ENCODE data around the gene FPR3. TPM values are rescaled to one million over a fixed set of nuclear protein-coding genes. Genes with fewer than 3 reads are reported as not detected.

Gene FPR3
- total and polyA plus RNA-seq, 10 donors = 3.4 to 19.7 (median 9.2) TPM

DNA sequence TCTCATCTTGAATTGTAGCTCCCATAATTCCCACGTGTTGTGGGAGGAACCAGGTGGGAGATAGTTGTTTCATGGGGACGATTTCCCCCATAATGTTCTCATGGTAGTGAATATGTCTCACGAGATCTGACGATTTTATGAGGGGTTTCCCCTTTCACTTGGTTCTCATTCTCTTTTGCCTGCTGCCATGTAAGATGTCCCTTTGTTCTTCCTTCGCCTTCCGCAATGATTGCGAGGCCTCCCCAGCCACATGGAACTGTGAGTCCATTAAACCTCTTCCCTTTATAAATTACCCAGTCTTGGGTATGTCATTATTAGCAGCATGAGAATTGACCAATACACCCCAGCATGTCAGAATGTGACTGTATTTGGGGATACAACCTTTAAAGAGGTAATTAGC is 39.4 kb upstream of the FPR3 start:
- no peak for TF ChIP-seq POLR2AphosphoS5 (IDR thresholded peaks at IDR 0.05)
- TF ChIP-seq CTCF (IDR thresholded peaks at IDR 0.05 in 8 of 11, conservative IDR thresholded peaks at IDR 0.05 in 3 of 11) = no peak
- no peak overlapping the region for H3K4me3 ChIP-seq
- H3K27ac ChIP-seq = peak overlapping the region in 5 of 8 donors; percentile 81 to 94 (median 88)
- intact Hi-C loops (cut with DNase I; ENCODE audit: low total_unique reads) = no loop called here
- peaks cover 0 to 3% (median 0%) of the 10 kb centered on the region in 8 donors for H3K9me3 ChIP-seq
- DNase-seq = no peak
- WGBS, 5 donors = 75 to 87% (median 85%) methylated on average over 7 of the region's 7 CpGs
- peaks cover 0 to 32% (median 0%) of the 10 kb centered on the region in 6 donors for H3K4me1 ChIP-seq
- peaks cover 0 to 3% (median 0%) of the 10 kb centered on the region in 7 donors for H3K27me3 ChIP-seq (replicated peaks in 1 of 7)
- no peaks in the 10 kb centered on the region for H3K36me3 ChIP-seq

GRCh38 chr19:51760697-51761356 is 34.1 kb upstream of the FPR3 start, which contains the start of gene FPR2:
Gene FPR2 (plus strand): TSS chr19:51761180. CDS start chr19:51768659, 7,479 bp downstream.
- Histone ChIP-seq H3K4me3 (peak within 1 kb of the TSS in 5 of 8 donors; percentile 1 to 60 (median 23)), H3K36me3 (no peaks in the 10 kb centered on the region), H3K27me3 (replicated peaks in 1 of 7) (peaks cover 0 to 49% (median 0%) of the 10 kb centered on the region in 7 donors), H3K27ac (peak within 1 kb of the TSS in 7 of 8 donors; percentile 76 to 93 (median 86)), H3K4me1 (peaks cover 0 to 18% (median 0%) of the 10 kb centered on the region in 6 donors), H3K9me3 (no peaks in the 10 kb centered on the region)
- no peak for DNase-seq
- 40 to 69% (median 50%) methylated on average over 8 of the region's 8 CpGs for WGBS, 5 donors
- TF ChIP-seq POLR2AphosphoS5 (IDR thresholded peaks at IDR 0.05) (peak in 1 of 3 donors; percentile 83), CTCF (IDR thresholded peaks at IDR 0.05 in 8 of 11, conservative IDR thresholded peaks at IDR 0.05 in 3 of 11) (no peak), POLR2A (IDR thresholded peaks at IDR 0.05) (no peak)
- intact Hi-C loops (cut with DNase I; ENCODE audit: low total_unique reads) = no loop called here

DNA sequence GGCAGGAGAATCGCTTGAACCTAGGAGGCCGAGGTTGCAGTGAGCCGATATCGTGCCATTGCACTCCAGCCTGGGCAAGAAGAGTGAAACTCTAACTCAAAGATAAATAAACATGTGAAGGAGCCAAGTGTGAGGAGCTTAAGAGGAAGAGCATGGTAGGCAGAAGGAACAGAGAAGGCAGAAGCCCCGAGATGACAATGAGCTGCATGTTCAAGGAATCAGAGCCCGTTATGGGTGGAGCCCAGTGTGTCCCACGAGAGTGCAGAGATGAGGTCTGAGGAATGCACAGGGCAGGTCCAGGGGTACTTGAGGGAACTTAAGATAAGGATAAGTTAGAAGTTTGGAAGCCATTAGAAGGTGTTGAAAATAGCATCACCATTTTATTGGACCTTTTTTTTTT is 33.3 kb upstream of the FPR3 start:
- intact Hi-C loops (cut with DNase I; ENCODE audit: low total_unique reads) = no loop called here
- Histone ChIP-seq H3K4me3 (peak overlapping the region in 4 of 8 donors; percentile 1 to 60 (median 24)), H3K27ac (peak overlapping the region in 7 of 8 donors; percentile 76 to 93 (median 86)), H3K27me3 (replicated peaks in 1 of 7) (peaks cover 0 to 49% (median 0%) of the 10 kb centered on the region in 7 donors), H3K4me1 (peaks cover 0 to 27% (median 0%) of the 10 kb centered on the region in 6 donors), H3K9me3 (no peaks in the 10 kb centered on the region), H3K36me3 (no peaks in the 10 kb centered on the region)
- TF ChIP-seq CTCF (IDR thresholded peaks at IDR 0.05 in 8 of 11, conservative IDR thresholded peaks at IDR 0.05 in 3 of 11) = no peak
- peak in 1 of 3 donors; percentile 57 for TF ChIP-seq POLR2AphosphoS5 (IDR thresholded peaks at IDR 0.05)
- no peak for TF ChIP-seq POLR2A (IDR thresholded peaks at IDR 0.05)
- no peak for DNase-seq
- WGBS, 5 donors = 75 to 89% (median 81%) methylated on average over 7 of the region's 7 CpGs

DNA sequence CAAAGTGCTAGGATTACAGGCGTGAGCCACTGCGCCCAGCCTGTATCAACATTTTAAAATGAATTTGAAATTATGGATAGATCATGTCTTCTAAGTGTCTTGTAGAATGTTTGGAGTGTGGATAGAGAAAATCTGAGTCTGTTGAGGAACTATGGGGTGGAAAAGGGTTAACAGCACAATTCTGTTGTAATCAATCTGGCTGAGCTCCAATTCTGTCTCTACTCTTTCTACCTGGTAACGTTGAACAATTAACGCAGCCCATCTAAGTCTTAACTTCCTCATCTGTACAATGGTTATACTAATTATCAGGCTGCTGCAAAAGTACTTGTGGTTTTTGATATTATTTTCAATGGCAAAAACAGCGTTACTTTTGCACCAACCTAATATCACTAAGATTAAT is 29.9 kb upstream of the FPR3 start:
- DNase-seq = no peak
- Histone ChIP-seq H3K4me3 (peak overlapping the region in 3 of 8 donors; percentile 19 to 60 (median 23)), H3K27me3 (replicated peaks in 1 of 7) (peaks cover 0 to 49% (median 0%) of the 10 kb centered on the region in 7 donors), H3K9me3 (no peaks in the 10 kb centered on the region), H3K27ac (peak overlapping the region in 7 of 8 donors; percentile 67 to 93 (median 86)), H3K4me1 (peaks cover 0 to 43% (median 0%) of the 10 kb centered on the region in 6 donors), H3K36me3 (peaks cover 0 to 16% (median 0%) of the 10 kb centered on the region in 6 donors)
- intact Hi-C loops (cut with DNase I; ENCODE audit: low total_unique reads) = no loop called here
- WGBS, 5 donors = 41 to 58% (median 51%) methylated on average over 5 of the region's 5 CpGs
- TF ChIP-seq POLR2A (IDR thresholded peaks at IDR 0.05) = no peak
- no peak for TF ChIP-seq CTCF (IDR thresholded peaks at IDR 0.05 in 8 of 11, conservative IDR thresholded peaks at IDR 0.05 in 3 of 11)
- no peak for TF ChIP-seq POLR2AphosphoS5 (IDR thresholded peaks at IDR 0.05)
